GM12801 (cell line): ENCODE results near the gene MAOB.

Experiments used
- CTCF ChIP-seq: IDR thresholded peaks from one replicate; pipeline ENCODE4 v1.5.1; 2011; ENCODE audit warnings: control low read depth; ENCODE audit not compliant: insufficient read length; ENCODE audit errors: extremely low read depth

MAOB gene

GRCh38 chrX:43882294-43882681 lies at the start of gene MAOB:
TSS of gene MAOB (minus strand) at chrX:43882450. CDS start at chrX:43882299, 151 bp downstream.
- no peak for TF ChIP-seq CTCF

DNA sequence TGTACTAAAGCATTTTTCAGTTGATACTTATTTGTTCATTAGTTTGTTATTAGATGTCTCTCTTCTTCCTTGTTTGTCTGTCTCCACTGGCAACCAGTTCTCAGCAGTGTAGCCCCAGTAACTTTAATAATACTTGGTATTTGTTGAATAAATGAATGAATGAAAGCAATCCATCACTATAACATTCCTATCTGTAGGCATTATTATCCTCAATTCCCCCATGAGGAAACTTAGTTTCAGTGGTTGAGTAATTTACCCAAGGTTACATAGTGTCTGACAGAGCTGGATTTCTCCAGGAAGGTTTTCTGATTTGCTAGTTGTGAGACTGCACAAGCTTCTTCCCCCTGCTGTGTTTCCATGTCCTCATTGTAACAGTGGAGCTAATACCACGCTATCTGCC lies 27.8 kb upstream of the MAOB start:
- no peak for TF ChIP-seq CTCF

DNA sequence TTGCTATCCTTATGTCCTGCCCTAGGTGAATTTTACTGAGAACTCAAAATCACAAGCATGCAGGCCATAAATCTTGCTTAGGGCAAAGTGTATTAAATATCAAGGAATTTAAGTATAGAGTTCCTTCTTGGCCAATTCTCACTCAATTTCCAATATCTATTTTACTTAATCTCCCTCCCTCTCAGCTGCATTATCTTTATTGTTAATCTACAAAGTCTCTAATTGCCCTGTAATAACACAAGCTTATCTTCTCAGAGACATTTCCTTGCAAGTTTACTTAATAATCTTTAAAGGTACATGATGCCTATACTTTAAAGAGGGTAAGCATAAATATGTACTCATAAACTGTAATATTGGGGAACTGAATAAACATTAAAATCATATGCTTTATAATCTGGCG lies 26.9 kb upstream of the MAOB start:
- no peak for TF ChIP-seq CTCF

DNA sequence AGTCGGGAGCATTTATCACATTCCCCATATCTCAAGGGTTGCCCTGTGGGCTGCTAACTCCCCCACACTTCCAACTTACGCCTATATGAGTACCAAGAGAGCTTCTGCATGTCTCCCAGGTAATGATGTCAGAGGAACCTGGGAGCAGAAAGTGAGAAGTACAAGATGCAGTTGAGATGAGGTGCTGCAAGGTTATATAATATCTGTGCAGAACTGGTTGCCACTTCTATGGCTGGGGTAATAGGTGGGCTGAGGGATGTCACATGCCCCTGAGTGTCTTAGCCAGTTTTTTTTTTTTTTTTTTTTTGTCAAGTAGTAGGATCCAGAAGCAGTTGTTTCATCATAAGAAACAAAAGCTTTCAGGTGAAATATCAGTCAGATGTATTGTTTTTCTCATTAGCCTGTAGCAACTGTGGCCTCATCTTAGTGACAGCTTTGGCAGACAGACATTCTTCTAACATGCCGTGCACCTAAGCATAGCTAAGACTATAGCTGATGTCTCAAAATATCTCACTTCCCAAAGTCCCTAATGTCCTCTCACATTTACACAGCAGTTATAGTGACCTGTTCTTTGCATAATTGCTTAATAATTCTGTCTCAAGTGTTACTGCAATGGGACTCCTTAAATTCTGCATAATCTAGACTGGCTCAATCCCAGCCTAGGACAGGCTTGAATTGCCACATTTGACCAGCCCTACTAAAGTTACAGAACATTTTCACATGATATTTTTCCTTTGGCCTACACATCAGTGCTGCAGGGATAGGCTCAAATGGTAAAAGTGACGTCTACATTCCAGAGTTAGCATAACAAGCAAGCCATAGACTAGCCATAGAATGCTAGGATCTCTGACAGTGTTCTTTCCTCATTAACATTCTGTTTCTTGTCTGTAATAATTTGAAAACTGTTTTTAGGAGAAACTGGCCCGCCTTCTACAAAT lies 17.9 kb upstream of the MAOB start:
- TF ChIP-seq CTCF, result no peak

- no peak for TF ChIP-seq CTCF
These were observed 16.3 kb upstream of the MAOB start for GRCh38 chrX:43898406-43899035.

- TF ChIP-seq CTCF, result no peak
These were observed 15.0 kb upstream of the MAOB start for GRCh38 chrX:43897290-43897689.

DNA sequence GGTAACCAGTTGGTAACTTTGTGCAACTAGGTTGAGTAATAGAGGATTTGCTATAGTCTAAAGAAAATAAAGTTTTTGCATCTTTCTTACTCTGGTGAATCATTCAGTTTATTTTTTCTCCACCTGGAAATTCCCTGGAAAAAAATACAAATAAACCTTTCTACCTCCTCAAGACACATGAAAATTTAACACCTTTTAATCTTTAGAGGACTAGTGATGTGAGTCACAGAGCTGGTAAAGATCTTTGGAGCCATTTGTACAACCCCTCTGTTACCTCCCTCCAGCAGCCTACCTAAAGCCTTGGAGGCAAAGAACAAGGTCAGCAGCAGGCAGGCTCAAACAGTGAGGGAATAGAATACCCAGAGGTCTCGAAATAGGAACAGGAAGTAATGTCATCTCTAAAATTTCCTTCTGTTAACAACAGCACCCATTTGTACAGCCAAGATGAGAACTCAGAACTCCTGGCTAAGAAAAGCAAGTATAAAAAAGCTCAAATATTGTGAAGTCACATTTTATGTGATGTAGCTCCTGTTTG lies 10.2 kb upstream of the MAOB start:
- TF ChIP-seq CTCF, result no peak
